GM21423 (cell line): Measurements from ENCODE around the gene ARF1.
"Not testable (repeated sequence)": the region's sequence is repeated elsewhere in the genome, so short reads cannot be mapped to it uniquely, and the experiment has no call there.

Experiments
- ATAC-seq: cut with Tn5 transposase; IDR thresholded peaks from one replicate; pipeline ENCODE4 v1.9.1; 2021; ENCODE audit warnings: mild to moderate bottlenecking, moderate library complexity; ENCODE audit not compliant: unreplicated experiment

The ARF1 gene

GRCh38 chr1:228100822-228101613 lies 18.5 kb downstream of the ARF1 start:
- no peak for ATAC-seq

- ATAC-seq, result no peak
Observed at GRCh38 chr1:228101614-228101993, 19.1 kb downstream of the ARF1 start.

GRCh38 chr1:228101994-228102790 lies 19.7 kb downstream of the ARF1 start:
- ATAC-seq, result peak; percentile 23

- ATAC-seq, result peak; percentile 66
Observed at GRCh38 chr1:228102791-228103620, 20.5 kb downstream of the ARF1 start, which contains the start of gene C1orf35. Gene C1orf35 (minus strand): TSS chr1:228103325. CDS start chr1:228103227, 98 bp downstream.

GRCh38 chr1:228104526-228105269 lies 22.2 kb downstream of the ARF1 start:
- ATAC-seq, result no peak

GRCh38 chr1:228105270-228105995 lies 22.9 kb downstream of the ARF1 start:
- ATAC-seq, result no peak

GRCh38 chr1:228105996-228106799 lies 23.7 kb downstream of the ARF1 start:
- no peak for ATAC-seq

- no peak for ATAC-seq
Observed at GRCh38 chr1:228106800-228107054, 24.2 kb downstream of the ARF1 start.

GRCh38 chr1:228107636-228108035 lies 25.1 kb downstream of the ARF1 start:
- ATAC-seq, result no peak

- no peak for ATAC-seq
Observed at GRCh38 chr1:228108055-228108690, 25.7 kb downstream of the ARF1 start.

GRCh38 chr1:228108742-228109072 lies 26.2 kb downstream of the ARF1 start:
- ATAC-seq, result no peak

GRCh38 chr1:228109073-228109961 lies 26.8 kb downstream of the ARF1 start, which contains the start of gene MRPL55:
Gene MRPL55 (minus strand): TSS chr1:228109299. CDS start chr1:228108260, 1,039 bp downstream.
- peak; percentile 90 for ATAC-seq

- no peak for ATAC-seq
Observed at GRCh38 chr1:228109962-228110488, 27.5 kb downstream of the ARF1 start.

- ATAC-seq, result no peak
Observed at GRCh38 chr1:228110556-228110955, 28.0 kb downstream of the ARF1 start.

- not testable (repeated sequence) for ATAC-seq
Observed at GRCh38 chr1:228111315-228111714, 28.8 kb downstream of the ARF1 start.

GRCh38 chr1:228112167-228112566 lies 29.7 kb downstream of the ARF1 start:
- ATAC-seq, result no peak

- ATAC-seq, result no peak
Observed at GRCh38 chr1:228112617-228113016, 30.1 kb downstream of the ARF1 start.
